ENCODE results near the gene TRIM41. TPM values are rescaled to one million over a fixed set of nuclear protein-coding genes. Genes with fewer than 3 reads are reported as not detected.

TRIM41 gene
- total and polyA plus RNA-seq, 9 of the 15 experiments (the other 6 are each of a cell fraction or from before 2014, with no cell fraction given): 1.8 to 47.6 (median 20.9) TPM

DNA sequence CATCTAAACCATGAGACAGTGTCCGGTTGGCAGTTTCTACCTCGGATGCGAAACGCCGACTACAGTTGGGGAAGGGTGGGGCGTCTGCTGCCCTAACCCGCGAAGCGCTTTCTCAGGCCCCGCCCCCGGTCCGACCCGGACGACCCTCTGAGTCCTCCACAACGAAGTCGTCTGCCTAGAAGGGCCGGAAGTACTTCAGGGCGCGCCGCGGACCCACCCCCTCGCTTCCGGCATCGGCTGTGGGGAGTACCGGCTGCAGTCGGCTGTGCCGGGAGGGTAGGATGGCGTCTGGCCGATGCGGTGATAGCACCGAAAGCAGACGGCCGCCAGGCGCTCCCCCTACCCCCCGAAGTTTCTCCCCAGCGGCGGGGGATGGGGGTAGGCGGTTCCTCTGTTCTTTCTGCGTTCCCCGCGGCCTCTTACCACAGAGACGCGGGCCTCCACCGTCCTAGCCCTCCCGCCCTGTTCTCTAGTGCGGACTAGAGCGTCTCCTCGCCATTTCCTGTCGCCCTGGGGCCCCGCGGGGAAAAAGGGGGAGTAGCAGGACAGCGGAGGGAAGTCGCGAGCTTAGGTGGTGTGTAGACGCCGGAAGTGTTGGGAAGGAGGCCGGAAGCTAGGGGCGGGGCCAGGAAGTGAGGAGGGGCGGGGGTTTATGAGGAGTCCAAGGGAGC, at the start of gene TRIM41 (continued):
- TF ChIP-seq, protein P1, sequence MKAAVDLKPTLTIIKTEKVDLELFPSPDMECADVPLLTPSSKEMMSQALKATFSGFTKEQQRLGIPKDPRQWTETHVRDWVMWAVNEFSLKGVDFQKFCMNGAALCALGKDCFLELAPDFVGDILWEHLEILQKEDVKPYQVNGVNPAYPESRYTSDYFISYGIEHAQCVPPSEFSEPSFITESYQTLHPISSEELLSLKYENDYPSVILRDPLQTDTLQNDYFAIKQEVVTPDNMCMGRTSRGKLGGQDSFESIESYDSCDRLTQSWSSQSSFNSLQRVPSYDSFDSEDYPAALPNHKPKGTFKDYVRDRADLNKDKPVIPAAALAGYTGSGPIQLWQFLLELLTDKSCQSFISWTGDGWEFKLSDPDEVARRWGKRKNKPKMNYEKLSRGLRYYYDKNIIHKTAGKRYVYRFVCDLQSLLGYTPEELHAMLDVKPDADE (conservative IDR thresholded peaks at IDR 0.05; ENCODE audit: control insufficient read depth, low read depth, low read length): peak; percentile 53; the same call in 1 of the 2 replicates
- peak in 1 of 2 experiments; percentile 96; a peak in 2 of 4 replicates for TF ChIP-seq KDM4B (IDR thresholded peaks at IDR 0.05; ENCODE audit: borderline replicate concordance in 2 of 2, low read depth in 1 of 2)
- TF ChIP-seq LCOR (CRISPR knock-in tag; IDR thresholded peaks at IDR 0.05): peak; percentile 82; the same call in 1 of the 2 replicates
- TF ChIP-seq, protein P2, sequence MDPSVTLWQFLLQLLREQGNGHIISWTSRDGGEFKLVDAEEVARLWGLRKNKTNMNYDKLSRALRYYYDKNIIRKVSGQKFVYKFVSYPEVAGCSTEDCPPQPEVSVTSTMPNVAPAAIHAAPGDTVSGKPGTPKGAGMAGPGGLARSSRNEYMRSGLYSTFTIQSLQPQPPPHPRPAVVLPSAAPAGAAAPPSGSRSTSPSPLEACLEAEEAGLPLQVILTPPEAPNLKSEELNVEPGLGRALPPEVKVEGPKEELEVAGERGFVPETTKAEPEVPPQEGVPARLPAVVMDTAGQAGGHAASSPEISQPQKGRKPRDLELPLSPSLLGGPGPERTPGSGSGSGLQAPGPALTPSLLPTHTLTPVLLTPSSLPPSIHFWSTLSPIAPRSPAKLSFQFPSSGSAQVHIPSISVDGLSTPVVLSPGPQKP (CRISPR knock-in tag; IDR thresholded peaks at IDR 0.05): no peak
- TF ChIP-seq ZNF175 (CRISPR knock-in tag; IDR thresholded peaks at IDR 0.05; ENCODE audit: low read depth): peak; percentile 9; the same call in 1 of the 2 replicates
- no peak for TF ChIP-seq TSC22D4 (tag; IDR thresholded peaks at IDR 0.05)
- no peak for TF ChIP-seq MCM5 (IDR thresholded peaks at IDR 0.05; ENCODE audit: low read depth)
- no peak for TF ChIP-seq HDGF (IDR thresholded peaks at IDR 0.05)
- TF ChIP-seq GABPA (tag; conservative IDR thresholded peaks at IDR 0.05; ENCODE audit: low read depth): peak; percentile 99
- TF ChIP-seq TBP (optimal IDR thresholded peaks at IDR 0.05; ENCODE audit: low read depth, low read length): peak; percentile 88
- no peak for TF ChIP-seq ZNF696 (CRISPR knock-in tag; conservative IDR thresholded peaks at IDR 0.05)
- 0 out of 4 replicates have a peak, but pooled peaks of 1 of the 2 experiments have one; percentile 10 for TF ChIP-seq TRIM24 (IDR thresholded peaks at IDR 0.05)
- TF ChIP-seq, protein P3, sequence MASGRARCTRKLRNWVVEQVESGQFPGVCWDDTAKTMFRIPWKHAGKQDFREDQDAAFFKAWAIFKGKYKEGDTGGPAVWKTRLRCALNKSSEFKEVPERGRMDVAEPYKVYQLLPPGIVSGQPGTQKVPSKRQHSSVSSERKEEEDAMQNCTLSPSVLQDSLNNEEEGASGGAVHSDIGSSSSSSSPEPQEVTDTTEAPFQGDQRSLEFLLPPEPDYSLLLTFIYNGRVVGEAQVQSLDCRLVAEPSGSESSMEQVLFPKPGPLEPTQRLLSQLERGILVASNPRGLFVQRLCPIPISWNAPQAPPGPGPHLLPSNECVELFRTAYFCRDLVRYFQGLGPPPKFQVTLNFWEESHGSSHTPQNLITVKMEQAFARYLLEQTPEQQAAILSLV (tag; IDR thresholded peaks at IDR 0.05): no peak
- TF ChIP-seq SNIP1 (IDR thresholded peaks at IDR 0.05; ENCODE audit: low read depth): peak; percentile 99
- TF ChIP-seq POLR2AphosphoS2 (IDR thresholded peaks at IDR 0.05; ENCODE audit: low read length): 0 out of 2 replicates have a peak, but pooled peaks have one; percentile 85
- peak; percentile 76 for TF ChIP-seq HDAC3 (IDR thresholded peaks at IDR 0.05; ENCODE audit: borderline replicate concordance, partially characterized antibody)

All from K562 (cell line).